SK-N-SH (cell line): ENCODE data around the gene DELE1. TPM values are rescaled to one million over a fixed set of nuclear protein-coding genes. Genes with fewer than 3 reads are reported as not detected.

Experiments
- CTCF ChIA-PET: fragments of 300-600, 350-600 bp; formaldehyde crosslinking; extraction: SDS; loops from one replicate; lab custom pipeline; 2021; lab: Yijun Ruan, JAX
- POLR2A ChIA-PET: fragments of 350-600 bp; sonication (Branson Sonifier 250); formaldehyde crosslinking; extraction: SDS; loops from one replicate; lab custom pipeline; 2020; ENCODE audit warnings: antibody characterized with exemption, inconsistent platforms; lab: Yijun Ruan, JAX
- DNase-seq: peaks from one replicate; pipeline ENCODE4 v3.0.0; 2012
- H2AFZ ChIP-seq: fragments of 200-600 bp; sonication (generic); 2 replicates; pipeline ENCODE4 v1.8.1; 2016; ENCODE audit warnings: antibody characterized with exemption, mild to moderate bottlenecking, low read depth
- H3F3A ChIP-seq: fragments of 200-600 bp; sonication (generic); replicated peaks from 2 replicates; pipeline ENCODE3; 2016; ENCODE audit warnings: antibody characterized with exemption, mild to moderate bottlenecking; ENCODE audit not compliant: insufficient read depth
- H3K27ac ChIP-seq, 2 experiments: fragments of 200-500 bp in 1 of 2; fragments of 200-600 bp in 1 of 2; sonication (Bioruptor generic) in 1 of 2; sonication (generic), shearing (Covaris generic) in 1 of 2; 2 replicates each; pipeline versions ENCODE4 v1.5.1 to v1.6.1; 2014 to 2016; ENCODE audit warnings: low read depth in 2 of 2, inconsistent platforms in 1 of 2, low read length in 1 of 2, mild to moderate bottlenecking in 1 of 2, mixed read lengths in 1 of 2
- H3K27me3 ChIP-seq: fragments of 200-600 bp; sonication (generic), shearing (Covaris generic); 2 replicates; pipeline ENCODE4 v1.6.1; 2016; ENCODE audit warnings: mixed run types; ENCODE audit not compliant: insufficient read depth
- H3K36me3 ChIP-seq, 2 experiments: fragments of 200-500 bp in 1 of 2; fragments of 200-600 bp in 1 of 2; sonication (Bioruptor generic) in 1 of 2; sonication (generic) in 1 of 2; replicated peaks in 1 of 2; 2 replicates each; pipeline versions ENCODE3 to v1.5.1; 2014 to 2016; ENCODE audit warnings: low read length in 1 of 2, mild to moderate bottlenecking in 1 of 2; ENCODE audit not compliant: insufficient read depth in 2 of 2, control insufficient read depth in 1 of 2
- H3K4me1 ChIP-seq, 2 experiments: fragments of 200-500 bp in 1 of 2; fragments of 200-600 bp in 1 of 2; sonication (Bioruptor generic) in 1 of 2; sonication (generic), shearing (Covaris generic) in 1 of 2; 2 replicates each; pipeline versions ENCODE4 v1.5.1 to v1.6.1; 2014 to 2016; ENCODE audit warnings: low read depth in 1 of 2, low read length in 1 of 2, mixed run types in 1 of 2; ENCODE audit not compliant: insufficient read depth in 2 of 2, control insufficient read depth in 1 of 2
- H3K4me2 ChIP-seq: fragments of 200-600 bp; sonication (generic), shearing (Covaris generic); 2 replicates; pipeline ENCODE4 v1.6.1; 2017; ENCODE audit warnings: mixed run types
- H3K4me3 ChIP-seq, 2 experiments: fragments of 200-500 bp in 1 of 2; fragments of 200-600 bp in 1 of 2; sonication (Bioruptor generic) in 1 of 2; sonication (generic), shearing (Covaris generic) in 1 of 2; 2 replicates each; pipeline versions ENCODE4 v1.5.1 to v1.8.1; 2014 to 2016; ENCODE audit warnings: low read depth in 2 of 2, inconsistent platforms in 1 of 2, low read length in 1 of 2, mild to moderate bottlenecking in 1 of 2, mixed read lengths in 1 of 2, moderate library complexity in 1 of 2
- H3K79me2 ChIP-seq: fragments of 200-600 bp; sonication (generic); 2 replicates; pipeline ENCODE4 v1.8.1; 2017; ENCODE audit warnings: mild to moderate bottlenecking; ENCODE audit not compliant: insufficient read depth
- H3K9ac ChIP-seq: fragments of 200-600 bp; sonication (generic); 2 replicates; pipeline ENCODE4 v1.6.1; 2017; ENCODE audit warnings: mixed run types
- H3K9me2 ChIP-seq: fragments of 200-600 bp; sonication (generic); 2 replicates; pipeline ENCODE4 v1.6.1; 2017; ENCODE audit warnings: mixed run types
- H3K9me3 ChIP-seq: fragments of 200-600 bp; sonication (generic); 2 replicates; pipeline ENCODE4 v1.6.1; 2017; ENCODE audit warnings: mixed run types, mild to moderate bottlenecking, moderate library complexity
- H4K20me1 ChIP-seq: fragments of 200-600 bp; sonication (generic); 2 replicates; pipeline ENCODE4 v1.6.1; 2017; ENCODE audit warnings: mild to moderate bottlenecking, mixed run types; ENCODE audit not compliant: insufficient read depth
- EZH2phosphoT487 ChIP-seq: fragments of 200-600 bp; sonication (generic); IDR thresholded peaks from 2 replicates; pipeline ENCODE4 v1.6.1; 2017; ENCODE audit warnings: low read depth, mixed run types, mild to moderate bottlenecking, antibody characterized with exemption, moderate library complexity, borderline replicate concordance
- FOXM1 ChIP-seq: IDR thresholded peaks from 2 replicates; pipeline ENCODE4 v1.4.0; 2012; ENCODE audit warnings: low read depth, mild to moderate bottlenecking
- GATA2 ChIP-seq: sonication (generic); formaldehyde crosslinking; IDR thresholded peaks from 2 replicates; pipeline ENCODE4 v1.5.0; 2020; ENCODE audit warnings: mild to moderate bottlenecking, missing genetic modification reagents
- YY1 ChIP-seq: IDR thresholded peaks from 2 replicates; pipeline ENCODE4 v1.4.0; 2012; ENCODE audit warnings: low read depth, mild to moderate bottlenecking
- WGBS: methylation state at CpG from one replicate; pipeline ENCODE4 v1.1.6; 2017; ENCODE audit warnings: low lambda C conversion rate; 5-methylcytosine and 5-hydroxymethylcytosine counted together
- polyA plus RNA-seq, 3 experiments: library from polyadenylated mRNA; depleted of rRNA; stranded (reverse); fragments of >200 nt; gene quantifications; 2 replicates each; pipeline ENCODE4 v1.2.3, GENCODE V29; 2012
- TF ChIP-seq, protein P1 (sequence below): IDR thresholded peaks from 2 replicates; pipeline ENCODE4 v1.6.1; 2012; ENCODE audit warnings: mild to moderate bottlenecking, low read depth, low read length, moderate library complexity
- TF ChIP-seq, protein P2 (sequence below): fragments of 200-600 bp; sonication (generic); IDR thresholded peaks from 2 replicates; pipeline ENCODE4 v1.6.1; 2017; ENCODE audit warnings: antibody characterized with exemption, mild to moderate bottlenecking, moderate library complexity

DELE1 gene
- polyA plus RNA-seq, 1 of the 3 experiments (the other 2 are of a cell fraction): 60.3 TPM

DNA sequence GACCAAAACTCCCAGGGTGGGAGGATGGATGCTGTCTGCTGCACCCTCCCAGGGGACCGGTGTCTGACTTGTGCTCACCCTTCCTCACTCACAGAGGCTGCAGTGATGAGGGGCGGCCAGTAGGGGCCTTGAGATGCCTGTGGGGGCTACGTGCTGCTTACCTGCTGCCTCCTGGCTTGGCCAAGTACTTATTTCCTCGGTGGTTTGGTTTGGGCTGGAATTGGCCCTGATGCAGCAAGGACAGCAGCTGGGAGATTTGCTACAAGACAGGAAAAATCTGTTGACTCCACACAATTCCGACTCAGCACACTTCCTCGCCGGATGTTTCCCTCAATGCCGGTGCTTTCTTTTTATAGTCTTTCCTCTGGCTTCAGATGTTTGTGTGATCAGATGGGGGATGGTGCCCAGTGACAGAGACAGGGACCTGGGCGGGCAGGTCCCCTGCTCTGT, 27.7 kb downstream of the DELE1 start:
- H3K9me2 ChIP-seq: no peaks in the 10 kb centered on the region
- H4K20me1 ChIP-seq: no peaks in the 10 kb centered on the region
- H3K27ac ChIP-seq: no peak overlapping the region
- no peaks in the 10 kb centered on the region for H3K36me3 ChIP-seq
- no peak overlapping the region for H3K4me2 ChIP-seq
- no peak overlapping the region for H3K4me3 ChIP-seq
- WGBS: 63% methylated on average over 8 of the region's 9 CpGs
- no peaks in the 10 kb centered on the region for H3K79me2 ChIP-seq
- no peak overlapping the region for H3K9ac ChIP-seq
- no peak overlapping the region for H2AFZ ChIP-seq
- peak; percentile 63 for DNase-seq
- no peaks in the 10 kb centered on the region for H3K9me3 ChIP-seq
- CTCF ChIA-PET: interaction anchor here (1.3 to 2.9 kb wide), 3 partner anchors 10 to 61 kb away, joined by 4 to 31 read pairs (median 10); no protein-coding TSS in a partner anchor
- TF ChIP-seq, protein P1, sequence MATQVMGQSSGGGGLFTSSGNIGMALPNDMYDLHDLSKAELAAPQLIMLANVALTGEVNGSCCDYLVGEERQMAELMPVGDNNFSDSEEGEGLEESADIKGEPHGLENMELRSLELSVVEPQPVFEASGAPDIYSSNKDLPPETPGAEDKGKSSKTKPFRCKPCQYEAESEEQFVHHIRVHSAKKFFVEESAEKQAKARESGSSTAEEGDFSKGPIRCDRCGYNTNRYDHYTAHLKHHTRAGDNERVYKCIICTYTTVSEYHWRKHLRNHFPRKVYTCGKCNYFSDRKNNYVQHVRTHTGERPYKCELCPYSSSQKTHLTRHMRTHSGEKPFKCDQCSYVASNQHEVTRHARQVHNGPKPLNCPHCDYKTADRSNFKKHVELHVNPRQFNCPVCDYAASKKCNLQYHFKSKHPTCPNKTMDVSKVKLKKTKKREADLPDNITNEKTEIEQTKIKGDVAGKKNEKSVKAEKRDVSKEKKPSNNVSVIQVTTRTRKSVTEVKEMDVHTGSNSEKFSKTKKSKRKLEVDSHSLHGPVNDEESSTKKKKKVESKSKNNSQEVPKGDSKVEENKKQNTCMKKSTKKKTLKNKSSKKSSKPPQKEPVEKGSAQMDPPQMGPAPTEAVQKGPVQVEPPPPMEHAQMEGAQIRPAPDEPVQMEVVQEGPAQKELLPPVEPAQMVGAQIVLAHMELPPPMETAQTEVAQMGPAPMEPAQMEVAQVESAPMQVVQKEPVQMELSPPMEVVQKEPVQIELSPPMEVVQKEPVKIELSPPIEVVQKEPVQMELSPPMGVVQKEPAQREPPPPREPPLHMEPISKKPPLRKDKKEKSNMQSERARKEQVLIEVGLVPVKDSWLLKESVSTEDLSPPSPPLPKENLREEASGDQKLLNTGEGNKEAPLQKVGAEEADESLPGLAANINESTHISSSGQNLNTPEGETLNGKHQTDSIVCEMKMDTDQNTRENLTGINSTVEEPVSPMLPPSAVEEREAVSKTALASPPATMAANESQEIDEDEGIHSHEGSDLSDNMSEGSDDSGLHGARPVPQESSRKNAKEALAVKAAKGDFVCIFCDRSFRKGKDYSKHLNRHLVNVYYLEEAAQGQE: no peak
- TF ChIP-seq, protein P2, sequence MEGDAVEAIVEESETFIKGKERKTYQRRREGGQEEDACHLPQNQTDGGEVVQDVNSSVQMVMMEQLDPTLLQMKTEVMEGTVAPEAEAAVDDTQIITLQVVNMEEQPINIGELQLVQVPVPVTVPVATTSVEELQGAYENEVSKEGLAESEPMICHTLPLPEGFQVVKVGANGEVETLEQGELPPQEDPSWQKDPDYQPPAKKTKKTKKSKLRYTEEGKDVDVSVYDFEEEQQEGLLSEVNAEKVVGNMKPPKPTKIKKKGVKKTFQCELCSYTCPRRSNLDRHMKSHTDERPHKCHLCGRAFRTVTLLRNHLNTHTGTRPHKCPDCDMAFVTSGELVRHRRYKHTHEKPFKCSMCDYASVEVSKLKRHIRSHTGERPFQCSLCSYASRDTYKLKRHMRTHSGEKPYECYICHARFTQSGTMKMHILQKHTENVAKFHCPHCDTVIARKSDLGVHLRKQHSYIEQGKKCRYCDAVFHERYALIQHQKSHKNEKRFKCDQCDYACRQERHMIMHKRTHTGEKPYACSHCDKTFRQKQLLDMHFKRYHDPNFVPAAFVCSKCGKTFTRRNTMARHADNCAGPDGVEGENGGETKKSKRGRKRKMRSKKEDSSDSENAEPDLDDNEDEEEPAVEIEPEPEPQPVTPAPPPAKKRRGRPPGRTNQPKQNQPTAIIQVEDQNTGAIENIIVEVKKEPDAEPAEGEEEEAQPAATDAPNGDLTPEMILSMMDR: peak; percentile 43
- H3K4me1 ChIP-seq: no peaks in the 10 kb centered on the region
- no peaks in the 10 kb centered on the region for H3F3A ChIP-seq
- POLR2A ChIA-PET: no interaction called here
- no peaks in the 10 kb centered on the region for H3K27me3 ChIP-seq

DNA sequence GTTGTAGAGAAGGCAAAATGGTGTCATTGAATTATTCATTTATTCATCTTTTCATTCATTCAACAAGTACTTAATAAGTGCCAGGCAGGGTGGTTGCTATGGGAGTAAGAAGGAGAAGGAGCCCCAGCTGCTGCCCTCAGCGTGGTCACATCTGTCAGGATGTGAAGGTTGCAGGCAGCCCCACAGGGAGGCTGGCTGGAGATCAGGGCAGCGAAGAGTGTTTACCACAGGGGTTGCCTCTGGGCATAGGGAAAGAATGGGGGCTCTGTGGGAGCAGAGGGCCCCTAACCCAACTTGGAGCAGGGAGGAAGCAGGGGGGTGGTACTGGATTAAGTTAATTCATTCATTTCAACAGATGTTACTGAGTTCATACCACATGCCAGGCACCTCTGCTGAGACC, 28.3 kb downstream of the DELE1 start:
- CTCF ChIA-PET: interaction anchor here (1.2 to 2.9 kb wide), 5 partner anchors 9 to 259 kb away, joined by 4 to 31 read pairs (median 5); partner anchors contain the start of gene RNF14
- WGBS: 71% methylated on average over 2 of the region's 2 CpGs
- H3F3A ChIP-seq: no peaks in the 10 kb centered on the region

More for the DNA sequence above, 28.3 kb downstream of the DELE1 start:
- no peaks in the 10 kb centered on the region for H3K9me3 ChIP-seq
- no peaks in the 10 kb centered on the region for H3K36me3 ChIP-seq
- no peak for DNase-seq
- H3K9ac ChIP-seq: no peak overlapping the region
- no peak overlapping the region for H2AFZ ChIP-seq
- no peaks in the 10 kb centered on the region for H4K20me1 ChIP-seq
- H3K4me3 ChIP-seq: no peak overlapping the region
- H3K79me2 ChIP-seq: no peaks in the 10 kb centered on the region
- no peaks in the 10 kb centered on the region for H3K27me3 ChIP-seq
- H3K27ac ChIP-seq: no peak overlapping the region
- H3K4me1 ChIP-seq: no peaks in the 10 kb centered on the region
- H3K9me2 ChIP-seq: no peaks in the 10 kb centered on the region
- no peak for TF ChIP-seq GATA2
- no peak for TF ChIP-seq EZH2phosphoT487
- TF ChIP-seq FOXM1: no peak
- TF ChIP-seq YY1: no peak
- TF ChIP-seq, protein P2: no peak
- POLR2A ChIA-PET: no interaction called here
- H3K4me2 ChIP-seq: no peak overlapping the region
